GM12872 (cell line): Measurements from ENCODE around the gene GPR87.

Experiments
- CTCF ChIP-seq: IDR thresholded peaks from 3 replicates; pipeline ENCODE4 v1.5.1; 2011; ENCODE audit warnings: low read depth, mild to moderate bottlenecking, low read length, moderate library complexity; ENCODE audit not compliant: insufficient read depth

Gene GPR87

GRCh38 chr3:151283907-151284461 is 32.6 kb downstream of the GPR87 start:
- no peak for TF ChIP-seq CTCF

GRCh38 chr3:151283387-151283786 is 33.2 kb downstream of the GPR87 start:
- TF ChIP-seq CTCF, result no peak

- peak; percentile 48; the same call in 2 of the 3 replicates for TF ChIP-seq CTCF
Observed at GRCh38 chr3:151282921-151283320, 33.7 kb downstream of the GPR87 start.

- TF ChIP-seq CTCF, result no peak
Observed at GRCh38 chr3:151281671-151282324, 34.8 kb downstream of the GPR87 start.

GRCh38 chr3:151278230-151278629 is 38.4 kb downstream of the GPR87 start, which contains the start of gene P2RY14:
Gene P2RY14 (minus strand): TSS chr3:151278542. CDS start chr3:151214316, 64,226 bp downstream.
- no peak for TF ChIP-seq CTCF

- TF ChIP-seq CTCF, result no peak
Observed at GRCh38 chr3:151276687-151277042, 40.0 kb downstream of the GPR87 start.

- TF ChIP-seq CTCF, result no peak
Observed at GRCh38 chr3:151276038-151276686, 40.5 kb downstream of the GPR87 start.
